Measurements from ENCODE around the gene RASSF5.

DNA sequence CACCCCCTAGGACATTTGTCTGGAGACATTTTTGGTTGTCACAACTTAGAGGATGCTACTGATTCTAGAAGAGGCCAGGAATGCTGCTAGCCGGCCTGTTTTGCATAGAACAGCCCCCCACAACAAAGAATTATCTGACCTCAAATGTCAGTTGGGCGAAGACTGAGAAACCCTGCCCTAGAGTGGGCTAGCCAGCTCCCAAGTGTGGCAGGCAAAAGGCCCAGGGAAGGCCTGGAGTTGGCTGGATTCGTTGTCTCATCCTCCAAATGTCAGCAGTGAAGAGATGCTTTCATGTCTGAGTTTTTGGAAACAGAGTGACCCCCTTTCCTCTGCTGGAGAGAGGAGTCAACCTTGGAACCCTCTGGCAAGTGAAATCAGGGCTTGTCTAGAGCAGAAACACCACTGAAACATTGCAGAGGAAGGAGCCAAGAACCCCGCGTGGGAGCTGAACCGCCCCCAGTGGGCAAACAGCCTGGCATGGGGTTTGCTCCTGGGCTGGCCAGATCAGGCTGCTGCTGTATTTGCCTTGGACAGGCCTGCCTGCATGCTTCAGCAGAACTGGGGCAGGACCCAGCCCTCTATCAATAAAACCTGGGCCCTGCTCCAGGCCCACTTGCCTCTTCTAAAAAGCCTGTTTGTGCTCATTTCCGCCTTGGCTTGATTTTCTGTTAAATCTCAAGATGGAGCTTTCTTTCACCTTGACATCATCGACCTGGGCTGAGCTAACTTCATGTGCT lies 32.9 kb downstream of the RASSF5 start:
- TF ChIP-seq, protein P1, sequence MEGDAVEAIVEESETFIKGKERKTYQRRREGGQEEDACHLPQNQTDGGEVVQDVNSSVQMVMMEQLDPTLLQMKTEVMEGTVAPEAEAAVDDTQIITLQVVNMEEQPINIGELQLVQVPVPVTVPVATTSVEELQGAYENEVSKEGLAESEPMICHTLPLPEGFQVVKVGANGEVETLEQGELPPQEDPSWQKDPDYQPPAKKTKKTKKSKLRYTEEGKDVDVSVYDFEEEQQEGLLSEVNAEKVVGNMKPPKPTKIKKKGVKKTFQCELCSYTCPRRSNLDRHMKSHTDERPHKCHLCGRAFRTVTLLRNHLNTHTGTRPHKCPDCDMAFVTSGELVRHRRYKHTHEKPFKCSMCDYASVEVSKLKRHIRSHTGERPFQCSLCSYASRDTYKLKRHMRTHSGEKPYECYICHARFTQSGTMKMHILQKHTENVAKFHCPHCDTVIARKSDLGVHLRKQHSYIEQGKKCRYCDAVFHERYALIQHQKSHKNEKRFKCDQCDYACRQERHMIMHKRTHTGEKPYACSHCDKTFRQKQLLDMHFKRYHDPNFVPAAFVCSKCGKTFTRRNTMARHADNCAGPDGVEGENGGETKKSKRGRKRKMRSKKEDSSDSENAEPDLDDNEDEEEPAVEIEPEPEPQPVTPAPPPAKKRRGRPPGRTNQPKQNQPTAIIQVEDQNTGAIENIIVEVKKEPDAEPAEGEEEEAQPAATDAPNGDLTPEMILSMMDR (IDR thresholded peaks at IDR 0.05) = no peak
- no peak for TF ChIP-seq POLR2A (IDR thresholded peaks at IDR 0.05; ENCODE audit: low read depth)
